Right forelimb (tissue), 1 donor: ENCODE results near the gene LRRC7.

Source experiments
- DNase-seq: peaks from one replicate; pipeline ENCODE4 v3.0.0-alpha.2; 2018

Gene LRRC7

DNA sequence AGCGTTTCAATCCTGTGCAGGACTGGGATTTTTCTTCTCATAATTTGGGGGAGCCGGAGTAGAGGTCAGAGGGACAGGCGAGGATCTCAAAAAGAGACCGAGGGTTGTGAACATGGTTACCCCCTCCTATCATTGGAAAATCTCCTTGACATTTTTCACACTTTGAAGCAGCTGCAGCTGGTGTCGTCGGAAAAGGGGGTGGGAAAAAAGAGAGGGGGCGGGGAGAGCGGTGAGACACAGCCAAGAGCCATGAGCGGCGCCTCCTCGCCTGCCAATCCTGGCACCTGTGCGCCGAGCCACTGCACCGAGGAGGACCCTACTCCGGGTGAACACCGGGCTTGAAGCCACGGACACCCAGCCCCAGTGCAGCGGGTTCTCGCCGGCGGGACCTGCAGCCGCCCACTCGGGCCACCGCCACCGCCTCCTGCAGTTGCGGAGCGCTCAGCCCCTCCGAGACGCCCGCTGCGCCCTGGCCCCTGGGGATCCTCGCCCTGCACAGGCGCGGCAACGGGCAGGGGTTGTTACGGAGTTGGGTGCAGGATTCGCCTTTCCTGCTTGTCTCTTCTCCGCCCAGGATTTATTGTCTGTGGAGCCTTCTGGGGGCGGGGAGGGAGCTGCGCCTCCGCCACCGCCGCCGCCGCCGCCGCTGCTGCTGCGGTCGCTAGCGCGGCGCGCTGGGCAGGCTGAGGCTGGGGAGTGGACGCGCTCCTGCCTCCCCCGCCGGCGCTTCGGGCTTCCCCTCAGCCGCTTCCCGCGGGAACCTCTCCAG is at the start of gene LRRC7:
Gene LRRC7, plus strand, starts transcription at position 271 of the 769 bp plus-strand sequence. CDS start 718 bp downstream, outside the sequence.
- DNase-seq: peak; percentile 67

- no peak for DNase-seq
These were observed 48.7 kb upstream of the LRRC7 start for GRCh38 chr1:69519006-69519405.

GRCh38 chr1:69520326-69520725 is 47.4 kb upstream of the LRRC7 start:
- DNase-seq: no peak

GRCh38 chr1:69523032-69523431 is 44.7 kb upstream of the LRRC7 start:
- DNase-seq: no peak

- no peak for DNase-seq
These were observed 44.3 kb upstream of the LRRC7 start for GRCh38 chr1:69523461-69523860.

DNA sequence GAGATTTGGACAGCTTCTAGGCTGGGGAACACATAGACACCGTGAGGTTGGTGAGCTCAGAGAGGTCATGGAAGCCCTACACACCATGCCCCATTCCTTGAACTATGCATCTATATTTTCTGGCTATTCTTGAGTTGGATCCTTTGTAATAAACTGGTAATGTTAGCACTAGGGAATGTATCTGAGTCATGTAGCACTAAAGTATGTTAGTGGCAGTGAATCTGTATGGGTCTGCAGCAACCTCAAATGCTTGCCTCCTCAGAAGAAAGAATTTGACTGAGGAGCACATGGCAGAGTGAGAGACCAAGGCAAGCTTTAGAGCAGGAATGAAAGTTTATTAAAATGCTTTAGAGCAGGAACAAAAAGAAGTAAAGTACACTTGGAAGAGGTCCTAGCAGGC is 43.7 kb upstream of the LRRC7 start:
- DNase-seq: no peak

DNA sequence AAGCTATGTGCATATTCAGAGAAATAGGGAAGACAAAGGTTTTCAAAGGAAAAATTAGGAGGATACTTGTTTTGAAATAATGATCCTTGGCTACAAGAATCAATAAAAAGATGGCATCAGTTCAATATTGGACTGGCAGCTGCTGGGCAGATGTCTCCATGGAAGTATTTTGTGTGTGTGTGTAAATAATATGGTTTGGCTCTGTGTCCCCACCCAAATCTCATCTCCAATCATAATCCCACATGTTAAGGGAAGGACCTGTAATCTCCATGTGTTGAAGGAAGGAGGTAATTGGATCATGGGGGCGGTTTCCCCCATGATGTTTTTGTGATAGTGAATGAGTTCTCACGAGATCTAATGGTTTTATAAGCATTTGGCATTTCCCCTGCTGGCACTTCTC is 40.4 kb upstream of the LRRC7 start:
- DNase-seq: no peak

GRCh38 chr1:69528376-69528775 is 39.3 kb upstream of the LRRC7 start:
- DNase-seq: no peak

DNA sequence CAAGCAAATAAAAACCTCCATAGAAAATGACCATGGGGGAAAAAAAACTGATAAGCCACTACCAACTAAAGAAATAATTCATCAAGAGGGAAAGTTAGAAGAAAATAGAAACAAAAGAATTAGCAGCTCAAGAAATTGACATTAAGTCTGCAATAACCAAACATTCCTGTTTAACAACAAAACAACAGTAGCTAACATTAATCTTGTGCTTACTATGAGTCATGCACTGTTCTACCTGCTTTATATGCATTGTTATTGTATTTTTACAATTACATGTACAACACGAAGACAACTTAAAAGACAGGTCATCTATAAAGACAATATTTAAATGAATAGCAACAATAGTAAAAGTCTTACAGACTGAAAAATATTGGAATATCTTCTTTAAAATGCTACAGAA is 34.4 kb upstream of the LRRC7 start:
- no peak for DNase-seq

GRCh38 chr1:69534829-69535228 is 32.9 kb upstream of the LRRC7 start:
- no peak for DNase-seq

GRCh38 chr1:69535490-69535889 is 32.2 kb upstream of the LRRC7 start:
- no peak for DNase-seq

DNA sequence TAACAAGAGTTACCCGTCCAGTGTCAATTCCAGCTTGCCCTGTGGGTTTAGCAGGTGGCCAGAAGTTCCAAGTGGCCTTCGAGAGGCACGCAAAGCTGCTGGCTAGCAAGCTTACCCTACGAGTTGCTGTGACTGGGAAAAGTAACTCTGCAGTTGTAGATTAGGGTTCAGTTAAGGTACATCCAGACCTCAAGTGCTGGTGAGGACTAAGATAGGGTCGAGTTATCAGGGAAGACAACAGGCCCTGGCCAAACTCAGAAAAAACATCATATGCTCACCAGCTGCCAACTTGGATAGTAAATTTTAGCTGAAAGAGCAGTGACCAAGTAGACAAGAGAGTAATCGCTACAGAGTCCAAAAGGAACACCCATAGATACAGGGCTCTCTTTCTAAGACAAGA is 27.7 kb upstream of the LRRC7 start:
- no peak for DNase-seq

DNA sequence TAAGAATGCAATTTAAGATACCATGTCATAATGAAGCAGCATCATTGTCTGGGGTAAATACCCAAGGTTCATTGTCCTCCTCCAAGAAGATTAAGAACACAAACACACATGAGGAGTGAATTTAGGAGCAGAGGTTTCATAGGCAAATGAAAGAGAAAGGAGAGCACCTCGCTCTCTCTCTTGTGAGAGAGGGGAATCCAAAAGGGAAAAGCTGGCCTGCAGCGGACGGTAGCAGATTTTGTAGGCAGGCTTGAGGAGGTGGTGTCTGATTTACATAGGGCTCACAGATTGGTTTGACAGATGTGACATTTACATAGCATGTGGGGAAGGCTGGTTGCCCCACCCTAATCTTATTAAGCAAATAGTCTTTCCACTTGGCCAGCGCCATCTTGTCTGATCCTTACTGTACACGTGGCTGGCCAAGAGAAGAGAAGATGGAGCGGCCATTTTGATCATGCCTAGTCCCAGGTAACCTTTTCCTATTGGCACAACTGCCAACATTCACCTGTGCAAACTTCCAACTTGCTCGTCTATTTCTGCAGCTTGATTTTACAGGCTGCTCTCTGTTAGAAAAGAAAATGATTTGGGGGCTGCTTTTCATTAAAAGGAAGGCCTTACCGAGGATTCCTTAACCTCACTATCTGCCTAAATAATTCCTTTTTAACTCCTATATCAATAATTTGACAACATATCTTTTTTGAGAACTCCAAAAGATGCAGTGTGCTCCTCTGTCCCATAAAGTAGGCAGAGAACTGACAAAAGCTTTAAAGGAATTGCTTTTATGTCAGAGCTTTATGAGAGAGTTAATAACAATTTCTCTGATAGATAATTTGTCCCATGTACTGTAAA is 16.0 kb upstream of the LRRC7 start:
- no peak for DNase-seq

GRCh38 chr1:69553726-69554125 is 14.0 kb upstream of the LRRC7 start:
- DNase-seq: no peak

DNA sequence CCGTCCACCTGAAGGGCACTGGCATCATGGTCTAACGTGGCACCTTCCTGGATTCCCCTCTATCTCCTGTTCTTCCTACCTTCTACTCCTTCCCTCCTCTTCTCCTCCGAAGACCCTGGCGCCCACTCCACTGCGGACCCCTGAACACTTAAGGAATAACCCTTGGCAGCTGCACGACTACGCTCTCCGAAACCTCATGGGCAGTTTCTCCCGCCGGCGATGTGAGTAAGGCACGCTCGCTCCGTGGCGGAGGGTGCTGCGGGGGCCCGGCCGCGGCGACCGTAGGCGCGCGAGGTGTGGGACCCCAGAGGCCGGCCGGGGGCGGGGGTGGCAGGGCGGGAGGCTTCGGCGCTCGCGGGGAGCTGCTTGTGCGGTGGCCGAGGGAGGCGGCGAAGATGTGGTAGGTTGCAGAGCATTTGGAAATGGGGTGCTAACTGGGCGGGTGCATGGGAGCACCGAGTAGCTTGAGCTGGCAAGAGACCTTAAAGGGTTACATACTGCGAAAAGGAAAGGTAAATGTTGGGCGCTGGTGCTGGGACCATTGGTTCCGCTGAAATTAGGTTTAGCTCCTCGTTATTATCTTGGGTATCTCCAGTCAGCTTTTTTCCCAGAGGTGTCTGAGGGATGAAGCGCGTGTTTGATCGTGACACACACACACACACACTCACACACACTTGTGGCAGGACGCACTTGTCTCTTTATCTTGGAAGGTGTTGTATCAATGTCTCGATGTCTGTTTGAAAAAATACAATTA is 876 bp downstream of the LRRC7 start:
- peak; percentile 52 for DNase-seq

- no peak for DNase-seq
These were observed 1.4 kb downstream of the LRRC7 start for GRCh38 chr1:69569175-69569541.

- no peak for DNase-seq
These were observed 2.0 kb downstream of the LRRC7 start for GRCh38 chr1:69569576-69570328.

DNA sequence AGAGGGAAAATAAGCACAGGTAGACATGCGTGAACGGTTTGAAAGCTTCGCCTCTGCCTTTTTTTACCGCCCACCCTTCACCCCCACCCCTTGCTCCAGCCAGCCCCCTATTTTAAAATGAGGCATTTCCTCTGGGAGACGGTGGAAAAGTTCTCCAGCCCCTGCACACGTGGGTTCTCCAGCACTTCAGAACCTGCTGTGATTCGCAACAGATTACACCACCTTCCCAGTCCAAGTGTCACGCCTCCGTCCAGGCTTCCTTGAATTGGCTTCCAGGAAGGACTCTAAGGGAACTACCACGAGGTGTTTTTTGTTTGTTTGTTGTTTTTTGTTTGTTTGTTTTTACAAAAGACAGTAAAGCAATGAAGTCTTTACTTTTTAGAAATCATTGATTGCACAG is 2.6 kb downstream of the LRRC7 start:
- DNase-seq: no peak

DNA sequence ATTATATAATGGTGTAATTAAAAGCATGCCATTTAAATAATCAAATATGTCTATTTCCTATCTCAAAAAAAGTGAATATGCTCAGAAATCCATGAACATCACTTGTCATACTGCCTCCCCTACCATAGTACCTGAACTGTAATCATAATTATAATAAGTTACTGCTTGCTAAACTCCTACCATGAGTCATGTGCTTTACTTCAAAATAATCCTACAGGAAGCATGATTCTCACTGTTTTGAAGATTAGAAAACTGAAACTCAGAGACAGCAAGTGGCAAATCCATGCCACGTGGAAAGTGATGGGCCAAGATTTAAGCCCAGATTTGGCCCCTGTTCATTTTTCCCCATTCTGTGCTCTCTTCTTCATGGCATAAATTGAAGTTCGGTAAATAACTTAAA is 5.2 kb downstream of the LRRC7 start:
- no peak for DNase-seq

DNA sequence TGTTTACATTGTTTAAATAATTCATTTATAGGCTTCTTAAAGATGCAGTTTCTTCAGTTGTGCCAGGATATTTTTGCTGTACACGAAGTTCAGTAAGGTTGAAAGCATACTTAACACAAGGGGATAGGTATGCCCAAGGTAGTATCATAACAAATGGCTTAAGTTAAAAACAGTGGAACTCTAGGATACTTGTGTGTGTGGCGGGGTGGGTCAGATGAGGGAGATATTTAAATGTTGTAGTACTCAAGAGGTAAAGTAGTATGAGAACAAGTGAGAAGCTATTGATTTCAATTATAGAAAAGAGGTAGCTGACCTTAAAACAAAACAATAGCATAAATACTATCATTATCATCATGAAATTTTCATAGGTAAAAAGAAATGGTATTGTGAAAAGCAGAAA is 6.2 kb downstream of the LRRC7 start:
- DNase-seq: no peak

DNA sequence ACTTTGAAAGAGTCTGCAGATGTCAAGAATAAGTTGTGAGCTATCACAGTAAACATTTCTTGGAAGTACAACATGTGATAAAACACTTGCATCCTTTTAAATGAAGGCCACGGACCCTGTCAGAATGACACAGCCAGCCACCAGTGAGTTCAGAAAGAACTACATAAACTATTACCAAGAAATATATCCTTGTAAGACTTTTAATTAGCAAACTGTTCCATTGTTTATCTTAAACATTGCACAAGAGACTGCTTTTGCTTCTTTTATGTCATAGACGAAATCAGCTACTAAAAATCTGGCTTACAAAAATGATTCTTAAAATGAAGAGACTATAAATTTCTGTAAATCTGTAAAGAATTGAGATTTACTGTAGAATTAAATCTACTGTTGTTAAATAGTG is 17.9 kb downstream of the LRRC7 start:
- DNase-seq: no peak

- no peak for DNase-seq
These were observed 19.7 kb downstream of the LRRC7 start for GRCh38 chr1:69587391-69587790.

DNA sequence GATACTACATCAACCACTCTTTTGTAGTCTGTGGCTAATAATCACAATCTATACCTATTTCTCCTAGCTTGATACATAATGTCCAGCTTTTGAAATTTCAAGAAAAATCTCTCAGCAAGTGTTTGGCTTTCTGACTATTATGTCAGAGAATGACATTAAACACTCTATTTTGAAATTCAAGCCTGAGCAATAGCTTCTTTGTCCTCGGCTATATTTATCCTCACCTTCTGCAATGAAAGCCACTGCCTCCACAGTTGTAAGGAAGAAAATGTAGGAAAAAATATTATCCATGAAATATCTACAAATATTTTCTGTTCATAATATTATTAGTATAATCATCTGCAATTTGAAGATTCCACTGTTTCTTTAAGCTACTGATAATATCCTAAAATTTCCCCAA is 22.1 kb downstream of the LRRC7 start:
- DNase-seq: no peak
